GM19455 (cell line): ENCODE data around the gene ZNF581.

ENCODE experiments used
- ATAC-seq: cut with Tn5 transposase; IDR thresholded peaks from one replicate; pipeline ENCODE4 v1.9.1; 2021; ENCODE audit not compliant: unreplicated experiment

Gene ZNF581

DNA sequence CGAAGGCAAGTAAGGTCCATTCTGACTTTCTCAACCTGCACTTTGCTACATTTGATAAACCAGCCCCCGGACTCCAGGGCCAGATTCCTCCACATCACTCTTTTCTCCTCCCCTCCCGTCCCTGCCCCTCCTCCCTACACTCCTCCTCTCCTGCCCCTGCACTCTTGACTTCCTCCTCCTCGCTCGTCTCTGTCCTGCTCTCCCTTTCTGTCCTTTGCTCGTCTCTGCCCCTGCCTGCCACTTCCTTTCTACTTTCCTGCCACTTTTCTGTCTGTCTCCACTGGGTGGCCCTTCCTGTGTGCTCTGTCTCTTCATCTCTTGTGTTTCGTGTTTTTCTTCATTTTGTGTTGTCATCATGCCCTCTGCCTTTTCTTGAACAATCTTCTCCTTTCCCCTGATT is 18.4 kb downstream of the ZNF581 start:
- ATAC-seq: no peak

GRCh38 chr19:55663846-55664536 is 20.5 kb downstream of the ZNF581 start:
- no peak for ATAC-seq

- no peak for ATAC-seq
Observed at GRCh38 chr19:55666343-55667005, 23.0 kb downstream of the ZNF581 start.

DNA sequence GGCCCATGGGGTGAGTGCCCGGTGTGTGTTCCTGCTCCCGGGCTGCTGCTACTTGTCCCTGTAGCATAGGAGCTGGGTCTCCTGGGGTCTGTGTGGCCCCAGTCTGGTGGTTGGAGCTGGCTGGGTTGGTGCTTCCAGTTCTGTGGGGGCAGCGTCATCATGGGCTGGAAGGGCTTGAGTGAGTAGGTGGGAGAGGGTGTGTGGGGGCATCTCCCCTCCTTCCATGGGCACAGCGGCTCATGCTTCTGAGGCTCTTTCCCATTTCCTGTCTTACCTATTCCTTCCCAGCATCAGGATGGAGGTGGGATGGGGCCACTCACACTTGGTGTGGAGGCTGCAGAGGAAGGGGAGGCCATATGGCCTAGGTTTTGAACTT is 23.5 kb downstream of the ZNF581 start:
- no peak for ATAC-seq

- no peak for ATAC-seq
Observed at GRCh38 chr19:55667511-55667910, 24.1 kb downstream of the ZNF581 start.

- no peak for ATAC-seq
Observed at GRCh38 chr19:55667958-55668357, 24.5 kb downstream of the ZNF581 start.

GRCh38 chr19:55668603-55669348 is 25.3 kb downstream of the ZNF581 start:
- no peak for ATAC-seq

DNA sequence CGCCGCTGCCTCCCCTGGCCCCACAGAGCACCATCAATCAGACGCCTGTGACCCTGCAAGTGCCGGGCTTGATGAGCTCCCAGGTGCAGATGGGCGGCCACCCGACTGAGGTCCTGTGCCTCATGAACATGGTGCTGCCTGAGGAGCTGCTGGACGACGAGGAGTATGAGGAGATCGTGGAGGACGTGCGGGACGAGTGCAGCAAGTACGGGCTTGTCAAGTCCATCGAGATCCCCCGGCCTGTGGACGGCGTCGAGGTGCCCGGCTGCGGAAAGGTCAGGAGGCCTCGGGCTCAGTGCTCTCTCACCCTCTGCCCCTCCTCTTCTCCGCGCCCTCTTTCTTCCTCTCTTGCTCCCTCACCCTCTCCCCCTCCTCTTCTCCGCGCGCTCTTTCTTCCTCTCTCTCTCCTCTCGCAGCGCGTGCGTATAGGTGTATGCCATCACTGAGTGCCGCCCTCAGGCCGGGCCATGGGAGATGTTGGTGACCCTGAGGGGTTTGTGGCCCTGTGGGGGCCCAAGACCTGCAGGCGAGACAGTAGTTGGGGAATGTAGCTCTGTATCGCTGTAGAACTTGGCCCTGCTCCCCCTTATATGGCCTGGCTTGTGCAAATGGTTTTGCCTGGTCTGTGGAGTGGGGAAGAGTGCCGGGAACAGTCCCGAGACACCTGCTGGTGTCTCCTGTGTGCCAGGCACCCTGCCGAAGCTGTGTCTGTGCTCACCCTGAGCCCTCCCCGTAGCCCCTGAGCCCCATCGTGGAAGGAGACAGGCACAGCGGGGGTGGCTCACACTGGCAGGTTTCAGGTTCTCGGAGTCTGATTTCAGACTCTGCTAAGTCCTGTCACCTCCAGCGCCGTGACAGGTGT is 26.2 kb downstream of the ZNF581 start:
- no peak for ATAC-seq

- ATAC-seq: no peak
Observed at GRCh38 chr19:55670280-55671053, 27.0 kb downstream of the ZNF581 start.

DNA sequence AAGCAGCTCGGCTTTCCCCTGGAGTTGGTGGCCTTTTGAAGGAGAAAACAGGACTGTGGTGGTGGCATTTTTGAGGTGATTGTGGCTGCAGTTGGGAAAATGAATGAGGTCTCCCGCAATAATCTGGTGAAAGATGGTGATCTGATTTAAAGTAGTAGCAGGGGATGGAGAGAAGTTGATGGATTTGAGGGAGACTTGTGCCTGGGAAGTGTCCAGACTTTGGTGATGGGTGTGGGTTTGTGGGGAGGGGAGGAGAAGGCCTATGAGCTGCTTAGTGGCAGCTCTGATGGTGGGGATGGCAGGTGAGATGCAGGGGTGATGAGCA is 27.6 kb downstream of the ZNF581 start:
- ATAC-seq: no peak

- no peak for ATAC-seq
Observed at GRCh38 chr19:55672418-55672817, 29.0 kb downstream of the ZNF581 start.

DNA sequence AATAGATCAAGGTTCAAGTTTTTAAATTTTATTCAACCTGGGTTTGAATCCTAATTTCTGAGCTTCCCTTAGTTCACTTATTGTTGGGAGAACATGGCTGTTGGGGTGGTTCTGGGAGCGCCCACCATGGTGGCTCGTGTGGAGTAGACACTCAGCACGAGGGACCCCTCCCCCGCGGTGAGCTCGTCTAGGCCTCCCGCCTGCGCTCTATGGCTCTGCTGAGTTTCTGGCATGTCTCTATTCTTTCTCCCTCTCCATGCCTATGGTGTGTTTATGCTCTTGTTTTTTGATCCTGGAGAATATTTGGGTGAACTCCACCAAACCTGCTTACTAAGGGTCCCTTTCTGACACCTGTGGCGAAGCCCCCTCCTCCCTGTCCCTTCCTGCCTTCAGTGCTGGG is 30.0 kb downstream of the ZNF581 start:
- no peak for ATAC-seq

DNA sequence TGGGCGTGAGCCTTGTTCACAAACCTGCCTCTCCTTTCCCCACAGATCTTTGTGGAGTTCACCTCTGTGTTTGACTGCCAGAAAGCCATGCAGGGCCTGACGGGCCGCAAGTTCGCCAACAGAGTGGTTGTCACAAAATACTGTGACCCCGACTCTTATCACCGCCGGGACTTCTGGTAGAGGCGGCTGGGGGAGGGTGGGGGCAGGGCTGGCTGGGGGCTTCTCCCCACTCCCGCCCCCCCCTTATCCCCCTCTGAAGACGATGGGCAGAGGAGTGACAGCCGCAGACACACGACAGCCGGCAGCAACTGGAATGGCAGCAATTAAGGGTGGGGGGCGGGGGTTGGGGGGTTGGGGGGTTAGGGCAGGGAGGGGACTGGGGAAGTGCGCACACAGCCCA is 30.4 kb downstream of the ZNF581 start:
- no peak for ATAC-seq

DNA sequence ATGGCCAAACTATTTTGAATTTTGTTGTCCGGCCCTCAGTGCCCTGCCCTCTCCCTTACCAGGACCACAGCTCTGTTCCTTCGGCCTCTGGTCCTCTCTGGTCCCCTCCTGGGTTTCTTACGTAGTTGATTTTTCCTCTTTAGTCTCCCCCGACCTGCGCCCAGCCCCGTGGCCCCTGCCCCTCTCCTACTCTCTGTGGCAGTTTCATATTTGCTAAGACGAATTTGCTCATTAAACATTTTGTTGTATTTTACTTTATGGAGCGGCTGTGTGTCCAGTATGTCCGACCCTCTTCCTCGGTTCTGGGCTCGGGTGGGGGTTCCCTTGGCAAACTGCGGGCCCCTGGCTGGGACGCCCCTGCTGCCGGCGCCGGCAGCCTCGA is 31.0 kb downstream of the ZNF581 start:
- no peak for ATAC-seq

GRCh38 chr19:55674841-55675660 is 31.6 kb downstream of the ZNF581 start, which contains the start of gene EPN1:
Gene EPN1 (plus strand): TSS chr19:55675226. CDS start chr19:55678628, 3,402 bp downstream.
- ATAC-seq: peak; percentile 52

DNA sequence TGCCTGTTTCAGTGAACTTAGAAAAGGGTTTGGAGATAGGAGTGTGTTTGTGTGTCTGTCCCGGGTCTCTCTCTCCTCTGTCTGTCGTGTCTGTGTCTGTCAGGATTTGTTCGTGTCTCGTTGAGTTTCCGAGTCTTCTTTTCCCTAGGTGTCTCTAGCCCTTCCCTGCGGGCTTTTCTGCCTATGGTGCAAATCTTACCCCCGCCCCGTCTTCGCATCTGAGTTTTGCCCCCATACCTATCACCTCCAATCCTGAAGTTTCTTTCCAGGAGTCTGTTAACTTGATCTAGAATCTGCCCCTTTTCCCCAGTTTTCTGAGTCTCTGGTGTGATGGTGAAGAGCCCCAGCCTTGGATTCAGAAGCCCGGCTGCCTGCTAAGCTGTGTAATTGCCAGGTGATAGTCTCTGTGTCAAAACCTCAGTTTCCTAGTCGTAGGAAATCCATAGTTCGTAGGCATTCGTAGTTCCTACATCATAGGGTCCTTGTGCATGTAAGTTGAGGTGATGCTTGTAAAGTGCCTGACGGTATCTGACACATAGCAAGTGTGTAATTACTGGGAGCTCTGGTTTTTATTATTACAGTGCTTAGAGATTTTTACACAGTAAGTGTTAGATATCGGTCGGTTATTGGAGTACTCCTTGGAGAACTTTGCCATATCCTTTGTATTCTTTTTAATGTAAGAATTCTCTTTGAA is 32.4 kb downstream of the ZNF581 start:
- no peak for ATAC-seq

- no peak for ATAC-seq
Observed at GRCh38 chr19:55676383-55676782, 32.9 kb downstream of the ZNF581 start.

- no peak for ATAC-seq
Observed at GRCh38 chr19:55676889-55677505, 33.5 kb downstream of the ZNF581 start.

GRCh38 chr19:55677572-55678028 is 34.2 kb downstream of the ZNF581 start:
- ATAC-seq: no peak
